ENCODE data around the gene FPGS. TPM values are rescaled to one million over a fixed set of nuclear protein-coding genes. Genes with fewer than 3 reads are reported as not detected.

FPGS gene
- total RNA-seq, 1 donor from 2014 or later = 39.7 TPM

DNA sequence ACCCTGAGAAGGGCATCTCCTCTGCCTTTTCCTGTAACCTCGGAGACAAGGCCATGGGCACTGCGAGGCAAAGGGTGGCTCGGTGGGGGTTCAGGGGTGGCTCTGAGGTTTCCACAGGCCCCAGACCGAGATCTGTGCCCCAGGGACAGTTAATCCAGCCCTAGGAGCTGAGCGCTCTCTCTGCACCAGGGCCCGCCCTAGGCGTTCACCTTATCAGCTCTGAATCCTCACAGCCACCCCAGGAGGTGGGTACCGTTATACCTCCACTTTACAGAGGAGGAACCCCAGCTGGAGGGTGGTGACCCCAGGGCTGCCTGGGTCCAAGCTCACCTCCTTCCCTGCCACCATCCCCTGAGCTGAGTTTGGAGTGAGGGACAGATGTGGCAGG, 54.0 kb downstream of the FPGS start:
- DNase-seq (ENCODE audit: low read depth in 2 of 2) = no peak

DNA sequence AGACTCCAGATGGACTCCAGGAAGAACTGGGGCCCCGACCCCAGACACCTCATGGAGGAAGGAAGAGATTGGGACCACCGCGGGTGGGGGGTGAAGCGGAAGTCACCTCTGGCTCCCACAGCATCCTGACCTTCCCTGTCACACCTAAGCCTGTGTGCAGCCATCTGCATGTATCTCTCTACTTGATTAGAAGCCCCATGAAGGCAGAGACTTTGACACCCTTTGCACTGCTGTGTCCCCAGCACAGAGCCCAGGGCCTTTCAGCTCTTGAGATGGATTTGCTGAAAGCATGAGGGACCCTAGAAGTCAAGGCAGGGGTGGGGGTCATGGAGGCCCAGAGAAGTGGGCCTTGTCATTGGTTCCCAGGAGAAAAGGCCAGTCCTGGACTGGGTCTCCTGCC, 54.6 kb downstream of the FPGS start:
- DNase-seq (ENCODE audit: low read depth in 2 of 2) = no peak

DNA sequence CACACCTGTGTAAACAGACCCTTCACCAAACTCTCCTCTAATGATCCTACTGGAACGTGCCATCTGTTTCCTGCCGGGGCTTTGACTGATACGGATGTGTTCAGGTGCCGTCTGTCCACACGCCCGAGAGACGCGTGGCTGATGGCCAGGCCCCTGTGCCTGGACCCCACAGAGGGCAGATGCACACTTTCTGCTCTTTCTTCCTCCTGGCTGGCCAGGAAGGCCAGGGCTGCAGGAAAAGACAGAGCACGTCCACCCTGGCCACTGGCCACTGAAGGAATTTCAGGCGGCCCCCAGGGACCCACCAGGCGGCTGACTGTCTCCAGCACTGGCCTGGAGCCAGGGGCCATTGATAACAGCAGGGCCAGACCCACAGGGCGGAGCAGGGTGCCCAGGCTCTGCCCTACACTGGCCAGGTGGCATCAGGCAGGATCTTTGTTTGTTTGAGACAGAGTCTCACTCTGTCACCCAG, 55.4 kb downstream of the FPGS start:
- DNase-seq (ENCODE audit: low read depth in 2 of 2) = peak; percentile 49 to 93

DNA sequence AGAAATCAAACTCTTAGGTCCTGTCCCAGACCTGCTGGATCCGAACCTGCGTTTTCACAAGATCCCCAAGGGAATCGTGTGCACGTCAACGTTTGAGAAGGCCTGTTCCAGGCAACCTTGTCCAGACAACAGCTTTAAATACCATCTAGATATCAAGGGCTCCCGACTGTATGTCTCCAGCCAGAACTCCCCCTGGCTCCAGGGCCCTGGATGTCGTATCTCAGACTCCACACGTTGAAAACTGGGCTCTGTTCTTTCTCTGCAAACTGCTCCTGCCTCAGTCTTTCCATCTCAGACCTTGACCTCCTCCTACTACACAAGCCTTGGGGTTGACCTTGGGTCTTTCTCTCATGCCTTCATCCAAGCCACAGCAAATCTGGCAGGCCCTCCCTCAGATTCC, 57.6 kb downstream of the FPGS start:
- DNase-seq (ENCODE audit: low read depth in 2 of 2) = no peak

DNA sequence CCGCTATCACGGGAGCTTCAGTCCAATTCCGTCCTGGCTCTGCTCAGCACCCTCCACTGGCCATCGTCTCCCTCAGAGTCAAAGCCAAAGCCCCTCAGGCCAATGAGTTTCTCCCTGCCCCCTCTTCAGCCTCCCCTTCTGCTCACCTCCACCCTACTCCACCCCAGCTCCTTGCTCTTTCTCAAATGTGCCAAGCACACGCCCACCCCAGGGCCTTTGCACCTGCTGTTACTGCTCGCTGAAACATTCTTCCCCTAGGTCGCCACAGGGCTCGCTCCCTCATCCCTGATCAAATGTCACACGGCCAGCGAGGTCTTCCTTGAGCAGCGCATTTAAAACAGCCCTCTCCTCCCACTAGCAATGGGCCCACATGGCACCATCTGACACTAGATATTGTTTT, 58.1 kb downstream of the FPGS start:
- DNase-seq (ENCODE audit: low read depth in 2 of 2) = no peak

DNA sequence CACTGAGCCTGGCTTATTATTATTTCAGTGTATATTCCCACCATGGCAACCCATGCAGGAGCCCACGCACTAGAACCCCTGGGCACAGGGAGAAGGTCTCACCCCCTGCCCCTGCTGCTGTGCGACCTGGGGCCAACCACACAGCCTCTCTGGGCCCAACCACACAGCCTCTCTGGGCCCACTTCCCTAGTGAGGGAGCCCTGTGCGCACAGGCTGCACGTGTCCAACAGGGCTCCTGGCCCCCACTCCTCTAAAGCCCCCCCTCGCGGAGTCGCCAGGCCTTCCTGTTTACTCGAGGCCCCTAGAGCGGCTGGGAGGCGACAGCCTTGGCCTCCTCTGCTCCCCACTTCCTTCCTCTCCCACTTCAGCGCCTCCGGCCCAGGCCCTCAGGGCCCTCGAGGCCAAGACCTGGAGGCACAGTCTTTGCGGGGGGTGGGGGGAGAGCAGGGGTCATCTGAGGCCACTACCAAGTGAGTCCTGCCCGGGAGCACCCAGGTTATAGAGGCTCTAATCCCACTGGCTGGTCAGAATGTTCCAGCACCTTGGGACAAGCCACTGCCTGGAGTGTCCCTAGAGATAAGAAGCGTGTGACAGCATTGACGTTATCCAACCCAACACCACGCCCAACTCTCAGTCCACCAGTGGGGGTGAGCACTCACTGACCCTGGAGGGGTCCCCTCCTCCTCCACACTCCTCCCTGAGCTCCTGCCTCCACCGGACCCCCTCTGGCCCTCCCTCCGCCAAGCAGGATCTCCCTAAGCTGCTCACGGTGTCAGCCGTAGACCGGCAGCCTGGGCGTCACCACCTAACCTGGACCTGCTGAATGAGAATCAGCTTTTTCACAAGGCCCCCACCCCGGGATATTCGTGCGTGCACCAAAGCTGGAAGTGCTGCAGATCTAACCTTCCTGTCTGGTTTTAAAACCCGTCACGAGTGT, 59.7 kb downstream of the FPGS start:
- peak; percentile 66 to 76 for DNase-seq (ENCODE audit: low read depth in 2 of 2)

DNA sequence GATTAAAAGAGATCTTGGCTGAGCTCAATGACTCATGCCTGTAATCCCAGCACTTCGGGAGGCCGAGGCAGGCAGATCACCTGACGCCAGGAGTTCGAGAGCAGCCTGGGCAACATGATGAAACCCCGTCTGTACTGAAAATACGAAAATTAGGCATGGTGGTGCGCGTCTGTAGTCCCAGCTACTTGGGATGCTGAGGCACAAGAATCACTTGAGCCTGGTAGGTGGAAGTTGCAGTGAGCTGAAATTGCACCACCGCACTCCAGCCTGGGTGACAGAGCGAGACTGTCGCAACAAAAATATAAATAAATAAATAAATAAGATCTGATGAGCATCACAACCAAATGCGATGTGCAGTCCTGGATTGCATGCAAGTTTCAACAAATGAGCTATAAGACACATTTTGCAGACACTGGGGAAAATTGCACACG, 60.5 kb downstream of the FPGS start:
- DNase-seq (ENCODE audit: low read depth in 2 of 2) = no peak

Other genes with a start within 250 kb of the FPGS start
- 8.5 and 10.3 TPM in 2 replicates for gene STXBP1, start 190.6 kb upstream of the FPGS start, total RNA-seq
- gene CFAP157, start 95.9 kb upstream of the FPGS start, total RNA-seq = not detected in 2 replicates
- gene PTRH1, start 87.2 kb upstream of the FPGS start, total RNA-seq = 24.4 and 25.0 TPM in 2 replicates
- not detected in 2 replicates for gene TTC16, start 86.8 kb upstream of the FPGS start, total RNA-seq
- gene TOR2A, start 67.6 kb upstream of the FPGS start, total RNA-seq = 4.8 TPM in 2 replicates
- gene SH2D3C, start 24.2 kb upstream of the FPGS start, total RNA-seq = 56.2 and 72.6 TPM in 2 replicates
- gene CDK9, start 16.8 kb upstream of the FPGS start, total RNA-seq = 57.1 and 70.0 TPM in 2 replicates
- 34.0 and 51.6 TPM in 2 replicates for gene ENG, start 51.8 kb downstream of the FPGS start, total RNA-seq
- gene AK1, start 74.8 kb downstream of the FPGS start, total RNA-seq = 22.0 and 24.8 TPM in 2 replicates
- gene ST6GALNAC6, start 96.7 kb downstream of the FPGS start, total RNA-seq = 23.5 and 30.0 TPM in 2 replicates
- 25.5 and 26.6 TPM in 2 replicates for gene ST6GALNAC4, start 114.2 kb downstream of the FPGS start, total RNA-seq
- 0.44 and 0.60 TPM in 2 replicates for gene PIP5KL1, start 127.9 kb downstream of the FPGS start, total RNA-seq
- 8.9 and 12.3 TPM in 2 replicates for gene DPM2, start 135.0 kb downstream of the FPGS start, total RNA-seq
- gene EEIG1, start 178.1 kb downstream of the FPGS start, total RNA-seq = 10.2 and 24.2 TPM in 2 replicates